Anterior cingulate cortex (tissue), 58 donors: ENCODE data around the gene MYCBPAP.

ENCODE experiments used
- DNase-seq, 58 donors: peaks; one replicate each; lab custom pipeline; 2025; lab: John Stamatoyannopoulos, UW

The MYCBPAP gene

DNA sequence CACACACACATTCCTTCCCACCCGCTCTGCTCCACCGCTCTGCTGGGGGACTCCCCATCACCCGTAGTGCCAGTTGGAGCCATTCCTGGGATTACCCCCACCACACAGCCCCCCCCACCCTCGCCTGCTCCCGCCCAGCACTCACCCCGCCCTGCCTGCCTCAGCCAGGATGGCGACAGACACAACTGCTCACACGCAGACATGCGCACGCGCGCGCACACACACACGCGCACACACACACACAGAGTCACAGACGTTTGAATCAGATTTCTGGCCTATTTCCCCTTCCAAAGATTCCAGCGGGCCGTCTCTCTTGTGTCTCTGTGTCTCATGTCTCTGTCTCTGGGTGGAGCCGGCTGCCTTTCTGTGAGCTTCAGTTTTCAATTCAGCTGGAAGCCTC, 56.7 kb downstream of the MYCBPAP start:
- peak in 41 of 58 donors; percentile 13 to 73 (median 38) for DNase-seq

DNA sequence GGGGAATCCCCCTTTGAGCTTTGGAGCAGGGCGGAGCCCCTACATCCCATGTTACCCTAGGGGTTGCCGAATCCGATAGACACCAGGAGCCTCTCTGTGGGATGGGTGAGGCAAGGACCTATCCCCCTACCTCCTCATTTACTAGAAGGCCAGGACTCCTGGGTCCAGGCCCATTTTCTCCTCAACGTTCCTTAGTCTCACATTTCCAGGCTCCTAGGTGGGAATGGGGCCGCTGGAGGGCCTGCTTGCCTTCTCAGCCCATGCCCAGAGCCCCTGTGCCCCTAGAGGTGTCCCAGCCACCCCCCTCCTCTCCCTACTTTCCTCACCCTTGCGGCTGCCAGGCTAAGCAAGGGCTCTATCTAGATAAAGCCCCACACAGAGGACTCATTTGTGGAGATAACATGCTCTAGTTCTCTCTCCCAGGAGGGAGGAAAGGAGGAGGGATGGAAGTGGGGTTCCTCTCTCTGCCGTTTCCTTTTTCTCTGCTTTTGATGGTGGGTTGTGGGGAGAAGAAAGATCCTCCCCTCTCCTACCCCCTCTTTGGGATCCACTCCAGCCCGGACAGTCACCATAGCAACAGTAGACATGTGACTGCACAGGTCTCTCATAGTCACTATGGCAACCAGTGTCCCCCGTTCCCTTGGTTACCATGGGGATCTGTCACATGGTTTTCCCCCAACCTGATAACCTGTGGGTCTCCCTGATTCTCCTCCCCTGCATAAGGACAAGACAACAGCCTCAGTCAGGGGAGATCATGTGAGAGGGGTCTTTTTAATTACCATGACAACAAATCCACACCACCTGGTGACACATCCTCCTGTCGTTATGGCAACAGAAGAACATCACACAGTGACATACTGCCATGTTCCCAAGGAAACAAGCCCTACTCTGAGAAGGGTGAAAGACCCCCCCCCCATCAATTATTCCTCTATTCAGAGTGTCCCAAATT, 57.4 kb downstream of the MYCBPAP start:
- peak in 51 of 58 donors; percentile 10 to 87 (median 54) for DNase-seq

DNA sequence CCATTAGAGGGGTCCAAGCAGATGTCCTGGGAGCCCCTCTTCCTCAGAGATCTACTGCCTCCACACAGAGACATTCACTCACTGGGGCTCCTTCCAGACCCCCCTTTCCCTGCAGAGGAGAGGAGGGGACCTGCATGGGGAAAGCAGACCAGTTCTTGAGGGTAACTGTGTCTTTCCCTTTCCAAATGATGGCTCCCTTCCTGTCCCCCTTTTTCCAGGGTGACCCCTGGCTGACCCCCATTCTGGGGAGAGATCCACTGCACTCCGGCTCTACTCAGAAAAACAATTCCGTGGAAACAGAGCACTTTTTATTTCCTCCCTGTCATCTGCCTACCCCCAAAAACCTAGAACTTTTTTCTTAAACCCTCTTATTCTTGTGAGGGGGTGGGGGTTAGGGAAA, 58.6 kb downstream of the MYCBPAP start:
- no peak for DNase-seq

DNA sequence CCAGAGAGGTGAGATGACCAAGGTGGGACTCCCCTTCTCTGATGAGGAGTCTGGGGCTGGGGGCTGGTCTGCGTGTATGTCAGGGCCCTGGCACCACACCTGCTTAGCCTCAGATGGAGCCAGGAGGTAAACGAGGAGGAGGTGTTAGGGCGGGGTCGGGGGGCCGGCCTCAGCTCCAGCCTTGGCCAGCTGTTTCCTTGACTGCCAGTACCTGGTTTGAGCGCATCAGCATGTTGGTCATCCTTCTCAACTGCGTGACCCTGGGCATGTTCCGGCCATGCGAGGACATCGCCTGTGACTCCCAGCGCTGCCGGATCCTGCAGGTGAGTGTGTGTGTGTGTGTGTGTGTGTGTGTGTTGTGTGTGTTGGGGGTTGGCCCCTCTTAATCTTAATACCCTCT, 60.4 kb downstream of the MYCBPAP start:
- no peak for DNase-seq

DNA sequence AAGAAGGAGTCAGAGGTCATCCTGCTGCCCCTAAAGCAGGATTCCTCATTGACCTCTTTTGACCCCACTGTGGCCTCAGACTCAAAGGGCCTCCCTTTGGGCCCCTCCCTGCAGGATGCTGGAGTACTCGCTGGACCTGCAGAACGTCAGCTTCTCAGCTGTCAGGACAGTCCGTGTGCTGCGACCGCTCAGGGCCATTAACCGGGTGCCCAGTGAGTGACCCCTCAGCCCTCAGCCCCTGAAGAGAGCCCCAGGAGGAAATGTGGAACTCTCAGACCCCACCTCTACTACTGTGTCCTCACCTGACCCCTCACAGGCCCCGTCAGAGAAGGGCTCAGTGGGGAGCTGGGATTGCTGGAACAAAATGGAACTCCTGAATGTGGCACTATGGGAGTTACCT, 61.4 kb downstream of the MYCBPAP start:
- DNase-seq, result no peak

DNA sequence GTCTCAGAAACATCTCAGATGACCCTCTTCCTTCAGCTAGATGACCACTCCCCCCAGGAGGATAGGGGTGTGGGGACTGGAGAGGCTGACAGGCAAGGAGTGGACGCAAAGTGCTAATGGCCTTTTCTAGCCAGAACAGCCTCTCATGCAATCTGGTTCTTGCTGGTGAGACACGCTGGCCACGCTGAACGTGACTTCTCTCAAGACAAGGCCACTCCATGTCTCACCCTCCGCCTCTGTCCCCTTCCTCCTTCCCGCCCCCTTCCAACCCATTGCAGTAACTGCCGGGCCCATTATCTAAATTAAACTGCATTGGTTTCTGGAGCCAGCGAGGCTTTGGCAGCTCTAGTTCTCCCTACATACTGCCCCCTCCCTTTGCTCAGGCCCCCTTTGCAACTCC, 61.8 kb downstream of the MYCBPAP start:
- no peak for DNase-seq

DNA sequence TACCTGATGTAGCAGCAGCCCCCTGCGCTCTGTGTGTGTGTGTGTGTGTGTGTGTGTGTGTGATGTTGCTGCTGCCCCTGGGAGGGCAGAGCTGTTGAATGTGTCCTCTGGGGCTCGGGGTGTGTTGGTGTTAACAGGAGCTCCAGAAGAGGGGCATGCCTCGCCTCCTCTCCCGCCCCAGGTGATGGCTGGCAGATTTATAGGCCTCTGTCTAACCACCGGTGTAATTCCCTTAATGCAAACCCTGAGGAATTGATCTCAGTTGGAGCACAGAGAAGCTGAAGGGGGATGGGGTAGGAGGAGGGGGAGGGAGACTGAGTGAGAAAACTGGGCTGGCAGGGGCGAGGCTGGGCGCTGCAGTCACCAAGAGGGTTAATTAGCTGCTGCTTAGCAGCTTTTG, 62.3 kb downstream of the MYCBPAP start:
- DNase-seq, result no peak

DNA sequence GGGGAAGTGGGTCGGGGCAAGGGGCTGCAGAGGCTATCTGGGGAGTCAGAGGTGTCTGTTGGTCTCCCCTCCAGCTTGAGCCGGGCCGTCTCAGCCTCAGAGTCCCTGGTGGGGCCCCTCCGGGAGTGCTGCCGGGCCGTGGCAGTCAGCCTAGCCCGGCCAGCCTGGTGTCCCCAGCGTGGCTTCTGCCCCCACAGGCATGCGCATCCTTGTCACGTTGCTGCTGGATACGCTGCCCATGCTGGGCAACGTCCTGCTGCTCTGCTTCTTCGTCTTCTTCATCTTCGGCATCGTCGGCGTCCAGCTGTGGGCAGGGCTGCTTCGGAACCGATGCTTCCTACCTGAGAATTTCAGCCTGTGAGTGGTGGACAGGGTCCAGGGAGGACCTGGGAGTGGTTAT, 63.4 kb downstream of the MYCBPAP start:
- no peak for DNase-seq

DNA sequence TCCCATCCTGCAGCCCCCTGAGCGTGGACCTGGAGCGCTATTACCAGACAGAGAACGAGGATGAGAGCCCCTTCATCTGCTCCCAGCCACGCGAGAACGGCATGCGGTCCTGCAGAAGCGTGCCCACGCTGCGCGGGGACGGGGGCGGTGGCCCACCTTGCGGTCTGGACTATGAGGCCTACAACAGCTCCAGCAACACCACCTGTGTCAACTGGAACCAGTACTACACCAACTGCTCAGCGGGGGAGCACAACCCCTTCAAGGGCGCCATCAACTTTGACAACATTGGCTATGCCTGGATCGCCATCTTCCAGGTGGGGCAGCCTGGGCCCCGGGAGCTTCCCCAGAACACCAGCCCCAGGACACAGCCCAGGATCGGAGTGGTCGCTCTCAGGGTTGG, 64.3 kb downstream of the MYCBPAP start:
- no peak for DNase-seq

DNA sequence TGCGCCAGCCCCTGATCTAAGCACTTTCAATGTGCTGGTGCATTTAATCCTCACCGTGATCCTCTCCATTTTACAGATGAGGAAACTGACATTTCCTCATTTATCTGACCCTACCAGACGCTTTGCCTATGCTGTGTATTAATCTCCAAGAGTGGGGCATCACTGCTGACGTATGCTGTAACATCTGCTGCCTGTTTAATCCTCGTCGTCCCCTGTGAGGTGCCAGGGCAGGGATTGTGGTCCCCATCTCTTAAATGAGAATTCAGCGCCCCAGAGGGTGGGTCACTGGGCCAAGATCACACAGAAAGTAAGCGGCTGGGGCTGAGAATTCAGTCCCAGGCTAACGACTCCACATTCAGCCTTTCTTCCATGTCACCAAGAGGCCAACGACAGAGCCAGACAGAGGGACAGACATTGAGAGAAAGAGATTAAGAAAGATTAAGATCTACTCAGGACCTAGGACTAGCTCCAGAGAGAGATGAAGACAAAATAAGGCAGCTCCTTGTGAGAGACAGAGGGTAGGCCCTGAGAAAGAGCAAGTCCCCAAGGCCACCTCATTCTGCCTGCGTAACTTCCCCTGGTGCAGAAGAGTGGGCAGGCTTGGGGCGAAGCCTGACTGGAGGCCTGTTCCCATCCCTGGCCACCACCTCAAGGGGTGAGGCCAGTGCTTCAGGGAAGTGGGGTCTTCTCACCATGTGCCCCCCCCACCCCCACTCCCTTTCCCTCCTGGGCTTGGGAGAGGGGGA, 65.8 kb downstream of the MYCBPAP start:
- DNase-seq, result no peak

DNA sequence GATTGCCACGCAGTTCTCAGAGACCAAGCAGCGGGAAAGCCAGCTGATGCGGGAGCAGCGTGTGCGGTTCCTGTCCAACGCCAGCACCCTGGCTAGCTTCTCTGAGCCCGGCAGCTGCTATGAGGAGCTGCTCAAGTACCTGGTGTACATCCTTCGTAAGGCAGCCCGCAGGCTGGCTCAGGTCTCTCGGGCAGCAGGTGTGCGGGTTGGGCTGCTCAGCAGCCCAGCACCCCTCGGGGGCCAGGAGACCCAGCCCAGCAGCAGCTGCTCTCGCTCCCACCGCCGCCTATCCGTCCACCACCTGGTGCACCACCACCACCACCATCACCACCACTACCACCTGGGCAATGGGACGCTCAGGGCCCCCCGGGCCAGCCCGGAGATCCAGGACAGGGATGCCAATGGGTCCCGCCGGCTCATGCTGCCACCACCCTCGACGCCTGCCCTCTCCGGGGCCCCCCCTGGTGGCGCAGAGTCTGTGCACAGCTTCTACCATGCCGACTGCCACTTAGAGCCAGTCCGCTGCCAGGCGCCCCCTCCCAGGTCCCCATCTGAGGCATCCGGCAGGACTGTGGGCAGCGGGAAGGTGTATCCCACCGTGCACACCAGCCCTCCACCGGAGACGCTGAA, 67.5 kb downstream of the MYCBPAP start:
- no peak for DNase-seq

DNA sequence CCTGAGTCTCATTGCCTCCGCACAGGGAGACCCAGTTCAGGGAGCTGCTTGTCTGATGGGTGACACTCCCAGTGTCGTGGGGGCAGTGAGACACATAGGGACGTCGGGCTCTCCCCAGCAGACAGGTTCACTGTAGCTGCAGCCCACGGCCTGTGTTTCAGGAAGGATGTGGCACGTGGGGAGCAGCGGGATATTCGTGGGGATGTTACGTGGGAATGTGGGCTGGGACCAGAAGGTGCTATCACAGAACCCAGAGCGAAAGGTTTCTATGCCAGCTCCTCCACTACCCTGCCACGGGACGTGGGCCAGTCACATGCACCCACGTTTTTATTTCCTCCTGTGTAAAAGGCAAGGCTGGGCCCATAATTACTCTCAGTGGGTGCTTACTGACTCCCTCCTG, 68.6 kb downstream of the MYCBPAP start:
- peak in 9 of 58 donors; percentile 14 to 60 (median 26) for DNase-seq

DNA sequence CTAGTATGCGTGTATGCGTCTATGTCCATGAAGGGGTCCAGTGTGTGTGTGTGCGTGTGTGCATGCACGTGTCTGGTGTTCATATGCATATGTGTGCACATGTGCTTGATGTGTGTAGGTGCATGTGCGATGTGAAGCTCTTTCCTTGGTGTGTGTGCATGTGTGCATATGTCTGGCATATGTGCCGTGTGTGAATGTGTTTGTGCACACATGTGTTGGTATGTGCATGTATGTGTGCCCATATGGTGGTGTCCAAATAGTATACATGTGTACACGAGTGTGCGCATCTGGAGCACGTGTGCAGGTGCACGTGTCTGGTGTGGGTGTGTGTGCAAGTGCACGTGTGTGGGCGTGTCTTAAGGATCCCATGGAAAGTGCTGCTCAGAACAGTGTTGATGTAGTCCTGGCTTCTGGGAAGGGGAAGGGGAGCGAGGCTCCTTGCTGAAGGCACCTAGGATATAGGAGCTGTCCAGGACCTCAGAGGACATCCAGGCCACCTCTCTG, 69.3 kb downstream of the MYCBPAP start:
- DNase-seq, result no peak

DNA sequence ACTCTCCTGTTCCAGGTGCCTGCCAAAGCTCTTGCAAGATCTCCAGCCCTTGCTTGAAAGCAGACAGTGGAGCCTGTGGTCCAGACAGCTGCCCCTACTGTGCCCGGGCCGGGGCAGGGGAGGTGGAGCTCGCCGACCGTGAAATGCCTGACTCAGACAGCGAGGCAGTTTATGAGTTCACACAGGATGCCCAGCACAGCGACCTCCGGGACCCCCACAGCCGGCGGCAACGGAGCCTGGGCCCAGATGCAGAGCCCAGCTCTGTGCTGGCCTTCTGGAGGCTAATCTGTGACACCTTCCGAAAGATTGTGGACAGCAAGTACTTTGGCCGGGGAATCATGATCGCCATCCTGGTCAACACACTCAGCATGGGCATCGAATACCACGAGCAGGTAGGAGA, 69.9 kb downstream of the MYCBPAP start:
- no peak for DNase-seq

DNA sequence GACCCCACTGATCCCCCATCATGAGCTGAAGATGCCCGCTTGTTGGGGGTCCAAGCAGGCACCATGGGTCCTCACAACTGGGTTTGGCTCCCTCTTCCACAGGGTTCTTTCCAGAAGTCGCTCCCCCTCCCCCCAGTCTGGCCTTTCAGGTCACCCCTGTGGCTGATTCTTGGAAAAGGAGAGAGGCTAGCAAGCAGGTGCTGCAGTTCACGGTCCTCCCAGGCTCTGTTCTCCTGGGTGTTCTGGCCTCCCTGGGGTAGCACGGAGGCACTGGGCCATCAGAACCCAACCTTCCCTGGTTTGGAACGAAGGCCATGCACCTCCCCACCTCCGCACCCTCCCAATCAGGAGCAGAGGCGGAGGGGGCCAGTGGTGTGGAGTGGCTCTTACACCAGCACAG, 71.2 kb downstream of the MYCBPAP start:
- no peak for DNase-seq

DNA sequence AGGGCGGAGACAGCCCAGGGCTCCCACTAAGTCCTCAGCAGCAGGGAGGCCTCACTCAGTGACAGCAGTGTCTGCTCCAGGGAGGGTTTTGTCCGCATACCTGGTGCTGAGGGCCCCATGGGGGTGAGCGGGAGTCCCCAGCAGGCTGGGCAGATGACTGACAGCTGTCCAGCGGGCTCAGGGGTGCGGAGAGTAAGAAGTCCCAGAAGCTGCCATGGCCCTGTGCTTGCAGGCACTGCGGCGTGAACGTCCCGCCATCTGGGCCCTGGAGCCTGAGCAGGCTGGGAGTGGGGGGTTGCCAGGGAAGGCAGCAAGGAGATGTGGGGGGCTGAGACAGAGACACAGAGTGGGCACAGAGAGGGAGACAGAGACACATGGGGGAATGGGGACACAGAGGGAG, 72.4 kb downstream of the MYCBPAP start:
- DNase-seq, result no peak
